GM19043 (cell line): ENCODE results near the gene OSBPL10.
A peak's percentile ranks its signal among the peaks of the same experiment; 100 is the strongest.

Source experiments
- ATAC-seq: cut with Tn5 transposase; IDR thresholded peaks from one replicate; pipeline ENCODE4 v1.9.1; 2021; ENCODE audit warnings: low read depth; ENCODE audit not compliant: unreplicated experiment

OSBPL10 gene

DNA sequence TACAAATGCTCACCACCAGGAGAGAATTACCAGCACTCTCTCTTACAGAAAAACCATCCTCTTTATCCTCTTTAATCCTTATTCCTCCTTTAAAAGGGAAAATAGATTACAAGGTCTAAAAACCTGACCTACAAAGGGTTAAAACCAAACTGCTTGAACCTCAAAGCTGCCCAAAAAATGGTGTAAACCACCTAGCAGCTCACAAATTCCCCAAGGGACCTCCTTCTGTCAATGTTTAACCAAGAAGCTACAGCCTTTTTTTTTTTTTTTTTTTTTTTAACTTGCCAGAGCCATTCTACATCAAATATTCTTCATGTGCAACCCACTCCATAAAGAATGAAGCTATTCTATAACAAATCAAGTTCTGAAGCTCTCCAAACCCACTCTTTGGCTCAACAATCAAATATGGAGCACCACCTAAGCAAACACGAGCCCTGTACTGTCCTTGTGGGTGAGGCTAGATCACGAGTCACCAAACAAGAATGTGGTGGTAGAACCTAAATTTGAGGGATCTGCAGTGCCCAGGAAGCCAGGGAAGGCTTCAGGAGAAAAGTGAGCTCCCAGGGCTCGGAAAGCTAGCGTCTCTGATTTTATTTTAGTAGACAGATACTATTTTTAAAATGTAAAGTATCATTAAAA is 20.1 kb downstream of the OSBPL10 start:
- ATAC-seq: peak; percentile 64

DNA sequence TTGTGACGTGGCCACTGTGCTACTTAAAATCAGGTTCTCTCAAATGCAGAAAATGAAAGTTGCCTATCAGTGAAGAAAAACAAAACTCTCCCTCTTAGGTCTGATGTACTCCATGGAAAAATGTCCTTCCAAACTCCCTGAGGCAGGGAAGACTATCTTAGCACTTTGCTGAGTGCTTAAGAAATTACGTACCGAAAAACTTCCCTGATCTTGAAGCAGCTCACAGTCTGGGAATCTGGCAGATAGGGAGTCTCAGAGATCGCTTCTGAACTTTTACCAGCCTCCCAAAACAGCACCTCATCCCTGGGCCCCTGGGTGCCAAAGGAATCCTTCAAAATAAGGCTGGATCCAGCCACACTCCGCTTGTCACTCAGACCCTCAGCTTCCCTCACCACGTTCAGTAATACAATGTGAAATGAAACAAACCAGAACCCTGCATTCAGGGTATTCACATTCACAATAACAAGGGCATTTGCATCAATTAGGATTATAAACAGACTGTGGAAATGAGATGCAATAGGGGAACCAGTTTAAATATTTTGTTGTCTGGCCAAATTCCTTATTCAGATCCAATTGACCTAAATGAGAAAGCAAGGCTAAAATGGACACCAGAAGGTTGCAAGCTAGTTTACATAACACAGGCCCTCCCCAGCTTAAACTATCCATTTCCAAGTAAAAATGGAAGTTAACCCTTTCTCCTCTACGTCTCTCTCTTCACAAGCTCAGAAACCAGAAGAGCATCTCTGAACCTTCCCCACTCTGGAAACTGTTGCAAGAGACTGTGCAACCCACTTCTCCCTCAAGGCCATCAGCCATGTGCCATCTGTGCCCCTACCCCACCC is 20.9 kb downstream of the OSBPL10 start:
- ATAC-seq: peak; percentile 44

- ATAC-seq: no peak
Measured at GRCh38 chr3:31959251-31959650, 21.8 kb downstream of the OSBPL10 start.

GRCh38 chr3:31958701-31959152 is 22.3 kb downstream of the OSBPL10 start:
- no peak for ATAC-seq

DNA sequence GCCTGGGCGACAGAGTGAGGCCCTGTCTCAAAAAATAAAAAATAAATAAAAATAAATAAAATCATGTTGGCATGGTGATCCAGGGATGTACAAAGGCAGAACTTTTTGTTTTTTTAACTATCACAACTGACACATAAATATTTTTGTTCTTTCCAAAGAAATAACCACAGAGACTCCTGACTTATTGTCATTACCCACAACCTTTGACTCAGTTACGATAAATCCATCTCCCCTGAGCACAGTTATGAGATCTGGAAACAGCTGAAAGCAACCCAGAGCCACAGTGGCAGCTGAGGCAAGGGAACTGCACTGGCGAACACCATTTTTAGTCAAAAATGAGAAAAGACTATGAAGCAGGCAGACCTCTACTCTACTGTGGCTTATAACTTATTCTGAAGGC is 24.0 kb downstream of the OSBPL10 start:
- no peak for ATAC-seq

DNA sequence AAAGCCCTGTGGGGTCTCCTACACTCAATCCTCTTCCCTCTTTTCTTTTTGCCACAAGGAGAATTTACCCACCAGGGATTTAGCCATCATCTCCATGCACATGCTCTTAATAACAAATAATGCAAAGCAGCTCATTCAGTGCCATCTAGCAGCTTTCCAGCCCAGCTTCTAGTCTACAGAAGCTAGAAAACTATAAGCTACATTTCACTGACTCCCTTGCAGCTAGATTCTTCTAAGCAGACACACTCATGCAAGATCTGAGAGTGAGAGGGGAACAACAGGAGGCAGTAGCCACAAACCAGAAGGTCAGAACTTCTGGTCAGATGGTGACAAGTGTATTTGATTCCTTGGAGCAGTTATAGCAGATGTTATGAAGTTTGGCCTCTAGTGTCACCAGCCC is 25.5 kb downstream of the OSBPL10 start:
- no peak for ATAC-seq

- no peak for ATAC-seq
Measured at GRCh38 chr3:31953636-31954035, 27.4 kb downstream of the OSBPL10 start.

DNA sequence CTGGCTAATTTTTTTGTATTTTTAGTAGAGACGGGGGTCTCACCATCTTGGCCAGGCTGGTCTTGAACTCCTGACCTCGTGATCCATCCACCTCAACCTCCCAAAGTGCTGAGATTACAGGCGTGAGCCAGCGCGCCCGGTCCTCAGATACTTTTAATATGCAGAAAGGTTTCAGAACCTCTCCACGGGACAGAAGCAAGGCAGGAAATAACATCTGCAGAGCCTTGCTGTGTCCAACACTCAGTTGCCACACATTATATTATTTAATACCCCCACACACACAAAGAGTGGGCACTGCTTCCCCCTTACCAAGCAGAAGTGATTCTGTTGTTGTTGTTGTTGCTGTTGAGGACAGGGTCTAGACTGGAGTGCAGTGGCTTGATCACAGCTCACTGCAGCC is 28.0 kb downstream of the OSBPL10 start:
- no peak for ATAC-seq

GRCh38 chr3:31952205-31952604 is 28.9 kb downstream of the OSBPL10 start:
- ATAC-seq: peak; percentile 89

DNA sequence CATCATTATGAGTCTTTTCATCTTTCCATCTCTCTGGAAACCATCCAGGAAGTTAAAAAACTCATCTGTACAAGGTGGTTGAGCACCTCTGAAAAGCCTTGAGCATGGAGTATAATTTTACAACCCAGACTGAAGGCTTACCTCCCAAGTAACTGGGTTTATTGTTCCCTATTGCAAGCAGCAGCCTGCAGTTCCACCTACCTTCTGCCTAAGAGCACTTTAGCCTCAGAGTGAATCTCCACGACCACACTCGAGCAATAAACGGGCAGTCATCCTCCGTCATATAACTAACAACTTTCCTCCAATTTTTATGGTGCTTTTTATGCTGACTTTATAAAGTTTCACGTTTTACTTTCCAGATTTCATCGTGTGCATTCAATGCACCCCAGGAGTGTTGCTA is 32.8 kb downstream of the OSBPL10 start:
- no peak for ATAC-seq

DNA sequence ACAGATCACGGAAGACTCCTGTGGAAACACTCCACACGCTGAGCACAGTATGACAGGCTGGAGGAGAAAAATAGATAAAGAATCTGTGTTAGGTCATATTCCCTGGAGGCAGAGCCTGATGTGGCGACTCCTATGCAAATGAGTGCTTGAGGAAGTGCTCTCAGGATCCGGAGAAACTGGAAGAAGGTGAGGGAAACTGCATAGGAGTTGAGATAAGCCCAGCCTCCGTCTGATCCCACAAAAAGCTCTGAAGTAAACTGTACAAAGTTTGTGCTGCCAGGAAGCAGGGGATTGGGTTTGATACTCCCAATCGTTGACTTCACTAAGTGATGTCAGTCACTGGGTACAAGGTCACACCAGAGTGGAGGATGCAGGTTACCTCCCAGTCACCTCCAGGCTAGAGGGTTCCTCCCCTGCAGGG is 33.4 kb downstream of the OSBPL10 start:
- no peak for ATAC-seq

GRCh38 chr3:31947162-31947561 is 33.9 kb downstream of the OSBPL10 start:
- no peak for ATAC-seq

DNA sequence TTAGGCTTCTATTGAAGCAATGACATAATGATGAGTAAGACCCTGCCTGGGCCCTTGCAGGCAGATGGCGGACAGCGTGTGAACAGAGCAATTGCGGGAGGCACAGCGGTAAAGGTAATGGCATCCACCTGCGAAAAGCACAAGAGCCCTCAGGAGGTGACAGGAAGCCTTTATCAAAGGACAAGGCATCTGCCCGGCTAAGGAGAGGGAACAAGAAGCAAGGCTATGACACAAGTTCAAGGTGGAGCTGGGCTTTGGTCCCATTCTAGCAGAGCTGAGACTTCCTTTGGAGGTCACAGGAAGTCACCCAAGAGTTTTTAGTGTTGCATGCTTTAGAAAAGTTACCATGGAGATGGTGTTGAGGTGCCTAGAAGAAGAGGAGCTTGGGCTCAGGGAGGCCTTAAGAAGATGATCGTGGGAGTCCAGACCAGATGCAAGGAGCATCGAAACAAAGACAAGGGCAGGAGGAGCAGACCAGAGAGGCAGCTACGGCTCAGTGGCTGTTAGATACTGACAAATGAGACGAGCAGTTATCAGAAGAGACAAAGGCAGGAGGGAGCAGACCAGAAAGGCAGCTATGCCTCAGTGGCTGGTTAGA is 34.5 kb downstream of the OSBPL10 start:
- no peak for ATAC-seq

GRCh38 chr3:31945738-31946052 is 35.4 kb downstream of the OSBPL10 start:
- ATAC-seq: no peak

DNA sequence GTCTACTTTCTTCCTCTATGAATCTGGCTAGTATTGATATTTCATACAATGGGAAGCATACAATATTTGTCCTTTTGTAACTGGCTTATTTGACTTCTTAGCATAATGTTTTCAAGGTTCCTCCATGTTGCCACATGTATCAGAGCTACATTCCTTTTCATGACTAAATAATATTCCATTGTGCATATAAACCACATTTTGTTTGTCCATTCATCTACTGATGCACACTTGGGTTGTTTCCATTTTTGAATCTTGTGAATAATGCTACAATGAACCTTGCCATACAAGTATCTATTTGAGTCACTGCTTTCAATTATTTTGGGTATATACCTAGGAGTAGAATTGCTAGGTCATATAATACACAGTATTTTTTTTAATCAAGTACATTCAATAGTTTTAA is 38.0 kb downstream of the OSBPL10 start:
- no peak for ATAC-seq

DNA sequence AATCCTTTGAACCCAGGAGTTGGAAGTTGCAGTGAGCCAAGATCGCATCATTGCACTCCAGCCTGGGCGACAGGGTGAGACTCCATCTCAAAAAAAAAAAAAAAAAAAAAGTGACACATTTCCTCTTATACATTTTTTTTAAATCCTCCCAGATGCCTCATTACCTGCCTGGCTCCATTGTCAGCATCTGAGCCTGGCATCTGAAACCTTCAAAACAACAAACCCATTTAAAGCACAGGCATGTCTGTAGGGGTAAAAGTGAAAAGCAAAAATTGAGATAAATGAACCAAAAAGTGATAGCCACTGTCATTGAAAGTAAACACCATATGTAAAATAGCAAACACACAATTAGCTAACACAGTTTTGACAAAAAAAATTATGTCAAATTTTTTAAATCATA is 38.6 kb downstream of the OSBPL10 start:
- ATAC-seq: no peak

- ATAC-seq: no peak
Measured at GRCh38 chr3:31937225-31937624, 43.8 kb downstream of the OSBPL10 start.

DNA sequence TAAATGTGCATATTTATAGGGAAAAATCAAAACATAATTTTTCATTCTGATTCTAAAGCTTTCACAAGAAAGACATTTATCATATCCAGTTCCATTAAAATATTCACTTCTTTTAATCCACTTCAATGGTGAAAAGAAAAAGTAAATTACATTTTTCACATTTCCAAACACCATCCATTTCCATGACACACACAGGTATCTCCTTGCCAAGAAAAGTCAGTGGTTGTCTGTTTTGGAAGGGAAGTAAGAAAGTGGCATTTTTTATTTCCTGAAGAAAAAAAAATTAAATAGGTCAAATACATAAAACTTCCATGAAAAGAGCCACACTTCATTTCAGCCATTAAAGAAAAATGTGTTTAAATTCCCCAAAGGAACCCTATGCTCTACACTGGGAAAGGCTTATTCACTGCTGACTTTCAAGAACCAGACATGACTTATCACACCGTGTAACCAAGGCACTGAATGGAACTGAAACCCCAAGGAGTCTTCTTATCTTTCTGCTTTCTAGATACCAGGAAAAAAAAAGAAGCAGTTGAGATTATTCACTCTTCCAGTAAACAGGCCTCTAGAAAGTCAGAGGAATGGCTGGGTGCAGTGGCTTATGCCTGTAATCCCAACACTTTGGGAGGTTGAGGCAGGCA is 44.5 kb downstream of the OSBPL10 start:
- no peak for ATAC-seq

DNA sequence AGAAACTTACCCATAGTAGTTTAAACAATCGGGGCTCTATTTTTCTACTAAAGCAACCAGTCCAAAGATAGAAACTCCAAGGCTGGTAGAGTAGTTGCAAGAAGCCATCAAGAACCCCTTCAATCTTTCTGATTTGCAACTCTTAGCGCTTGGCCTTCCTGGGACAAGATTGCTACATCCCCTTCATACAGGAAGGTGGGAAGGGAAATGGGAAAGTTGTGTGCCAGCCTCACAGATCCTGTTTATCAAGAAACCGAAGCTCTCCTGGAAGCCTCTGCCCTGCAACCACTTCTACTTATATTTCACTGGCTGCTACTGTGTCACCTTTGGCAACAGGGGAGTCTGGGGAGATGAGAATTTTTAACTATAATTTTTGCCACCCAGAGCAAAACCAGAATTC is 46.2 kb downstream of the OSBPL10 start:
- ATAC-seq: no peak

DNA sequence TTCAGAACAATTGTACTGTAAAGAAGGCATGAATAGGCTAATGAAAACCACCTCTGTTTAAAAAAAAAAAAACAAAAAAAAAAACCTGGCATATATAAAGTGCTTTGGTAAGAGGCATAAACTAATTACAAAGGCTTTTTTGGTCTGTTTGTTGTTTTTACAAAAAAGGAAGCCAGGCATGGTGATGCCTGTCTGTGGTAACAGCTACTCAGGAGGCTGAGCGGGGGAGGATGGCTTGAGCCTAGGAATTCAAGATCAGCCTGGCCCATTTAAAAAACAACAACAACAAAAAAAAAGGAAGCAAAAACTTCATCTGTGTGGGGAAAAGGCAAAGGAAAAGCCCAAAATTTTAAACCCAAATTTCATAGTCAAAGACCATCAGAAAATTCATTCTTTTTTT is 47.0 kb downstream of the OSBPL10 start:
- no peak for ATAC-seq

- ATAC-seq: no peak
Measured at GRCh38 chr3:31932990-31933389, 48.1 kb downstream of the OSBPL10 start.
